IMR-90 (cell line): ENCODE measurements around the gene MPG. TPM values are rescaled to one million over a fixed set of nuclear protein-coding genes. Genes with fewer than 3 reads are reported as not detected.

Experiments used
- ATAC-seq: fragments of 200-7000 bp; cut with Tn5 transposase; 2 replicates; pipeline ENCODE4 v1.9.1; 2020; ENCODE audit warnings: low read depth, mild to moderate bottlenecking, moderate library complexity
- BruUV-seq: library from RNA; stranded (reverse); fragments of 400-500 nt; replicated peaks from 2 replicates; lab custom pipeline; 2021; lab: Mats Ljungman, UMichigan
- CTCF ChIA-PET: fragments of 300-600 bp; formaldehyde crosslinking; extraction: SDS; loops from one replicate; lab custom pipeline; 2021; ENCODE audit warnings: antibody characterized with exemption; lab: Yijun Ruan, JAX
- POLR2A ChIA-PET: fragments of 300-600 bp; sonication (Branson Sonifier 250); formaldehyde crosslinking; loops from one replicate; lab custom pipeline; 2022; ENCODE audit warnings: antibody characterized with exemption; ENCODE audit not compliant: unreplicated experiment; lab: Charles Lee
- DNase-seq: peaks from one replicate; pipeline ENCODE4 v3.0.0; 2013
- H2AFZ ChIP-seq: replicated peaks from 2 replicates; pipeline ENCODE3; 2013; ENCODE audit warnings: low read length, mild to moderate bottlenecking; ENCODE audit not compliant: poor library complexity
- H2AK5ac ChIP-seq: 2 replicates; pipeline ENCODE4 v1.6.1; 2013; ENCODE audit warnings: low read depth, low read length, inconsistent platforms
- H2AK9ac ChIP-seq: replicated peaks from 2 replicates; pipeline ENCODE3; 2013; ENCODE audit warnings: mild to moderate bottlenecking, low read depth, low read length, moderate library complexity; ENCODE audit not compliant: poor library complexity
- H2BK120ac ChIP-seq: 2 replicates; pipeline ENCODE4 v1.6.1; 2013; ENCODE audit warnings: low read depth, low read length, inconsistent platforms
- H2BK15ac ChIP-seq: 3 replicates; pipeline ENCODE4 v1.6.1; 2013; ENCODE audit warnings: low read depth, low read length, inconsistent platforms
- H2BK20ac ChIP-seq: 2 replicates; pipeline ENCODE4 v1.6.1; 2013; ENCODE audit warnings: low read depth, mild to moderate bottlenecking, inconsistent platforms, low read length, moderate library complexity
- H2BK5ac ChIP-seq: 2 replicates; pipeline ENCODE4 v1.6.1; 2013; ENCODE audit warnings: mild to moderate bottlenecking, low read depth, low read length, inconsistent platforms; ENCODE audit not compliant: poor library complexity, severe bottlenecking
- H3K14ac ChIP-seq: replicated peaks from 2 replicates; pipeline ENCODE4 v1.6.1; 2013; ENCODE audit warnings: low read depth, low read length, inconsistent platforms
- H3K18ac ChIP-seq: 2 replicates; pipeline ENCODE4 v1.6.1; 2013; ENCODE audit warnings: low read depth, low read length, control low read depth
- H3K23ac ChIP-seq: 2 replicates; pipeline ENCODE4 v1.6.1; 2013; ENCODE audit warnings: low read depth, low read length, inconsistent platforms
- H3K27ac ChIP-seq: 2 replicates; pipeline ENCODE4 v1.5.1; 2013; ENCODE audit warnings: mild to moderate bottlenecking, control low read depth, low read length; ENCODE audit not compliant: insufficient read depth
- H3K27me3 ChIP-seq: 2 replicates; pipeline ENCODE4 v1.6.1; 2013; ENCODE audit warnings: low read length; ENCODE audit not compliant: control insufficient read depth, insufficient read depth
- H3K36me3 ChIP-seq: 2 replicates; pipeline ENCODE4 v1.6.1; 2013; ENCODE audit warnings: low read length, mixed read lengths; ENCODE audit not compliant: control insufficient read depth, insufficient read depth
- H3K4ac ChIP-seq: 2 replicates; pipeline ENCODE4 v1.6.1; 2013; ENCODE audit warnings: low read depth, low read length, inconsistent platforms
- H3K4me1 ChIP-seq: 2 replicates; pipeline ENCODE4 v1.6.1; 2013; ENCODE audit warnings: low read length, mixed read lengths; ENCODE audit not compliant: control insufficient read depth, insufficient read depth
- H3K4me2 ChIP-seq: 2 replicates; pipeline ENCODE4 v1.6.1; 2013; ENCODE audit warnings: low read depth, mild to moderate bottlenecking, control low read depth, low read length, moderate library complexity
- H3K4me3 ChIP-seq: 2 replicates; pipeline ENCODE4 v1.5.1; 2013; ENCODE audit warnings: low read depth, mild to moderate bottlenecking, control low read depth, low read length, moderate library complexity; ENCODE audit not compliant: insufficient read depth
- H3K56ac ChIP-seq: 2 replicates; pipeline ENCODE4 v1.6.1; 2013; ENCODE audit warnings: low read length, inconsistent platforms; ENCODE audit not compliant: insufficient read depth; ENCODE audit errors: extremely low read depth
- H3K79me1 ChIP-seq, 2 experiments: 2 replicates each; pipeline ENCODE4 v1.6.1; 2013; ENCODE audit warnings: low read length in 2 of 2, inconsistent platforms in 1 of 2, low read depth in 1 of 2
- H3K9ac ChIP-seq: 2 replicates; pipeline ENCODE4 v1.6.1; 2013; ENCODE audit warnings: low read depth, low read length, control low read depth
- H3K9me1 ChIP-seq: 2 replicates; pipeline ENCODE4 v1.6.1; 2013; ENCODE audit warnings: low read length, inconsistent platforms; ENCODE audit not compliant: insufficient read depth
- H3K9me3 ChIP-seq: 2 replicates; pipeline ENCODE4 v1.6.1; 2013; ENCODE audit warnings: low read length; ENCODE audit not compliant: control insufficient read depth, insufficient read depth
- H4K20me1 ChIP-seq: 2 replicates; pipeline ENCODE4 v1.6.1; 2013; ENCODE audit warnings: low read length, inconsistent platforms; ENCODE audit not compliant: insufficient read depth
- H4K5ac ChIP-seq: 2 replicates; pipeline ENCODE4 v1.6.1; 2013; ENCODE audit warnings: mild to moderate bottlenecking, low read depth, low read length, control low read depth
- H4K8ac ChIP-seq, 2 experiments: 2 replicates each; pipeline ENCODE4 v1.6.1; 2013; ENCODE audit warnings: low read depth in 2 of 2, low read length in 2 of 2, control low read depth in 1 of 2, inconsistent platforms in 1 of 2
- H4K91ac ChIP-seq: 2 replicates; pipeline ENCODE4 v1.6.1; 2013; ENCODE audit warnings: low read depth, low read length, inconsistent platforms; ENCODE audit not compliant: insufficient read depth
- BHLHE40 ChIP-seq: fragments of 150-350 bp; IDR thresholded peaks from 2 replicates; pipeline ENCODE4 v1.6.1; 2016; ENCODE audit warnings: mild to moderate bottlenecking, low read depth, low read length
- CEBPB ChIP-seq: IDR thresholded peaks from 2 replicates; pipeline ENCODE4 v1.6.1; 2012; ENCODE audit warnings: low read depth, low read length, improper control_type of control experiment
- CHD1 ChIP-seq: IDR thresholded peaks from 2 replicates; pipeline ENCODE4 v1.6.1; 2012; ENCODE audit warnings: low read depth, low read length, improper control_type of control experiment
- ELK1 ChIP-seq: fragments of 150-350 bp; IDR thresholded peaks from 2 replicates; pipeline ENCODE4 v1.6.1; 2016; ENCODE audit warnings: low read depth, mild to moderate bottlenecking, low read length, moderate library complexity, borderline replicate concordance
- FOS ChIP-seq: fragments of 150-350 bp; IDR thresholded peaks from 2 replicates; pipeline ENCODE4 v1.6.1; 2016; ENCODE audit warnings: low read depth, low read length
- MAFK ChIP-seq: IDR thresholded peaks from 2 replicates; pipeline ENCODE4 v1.6.1; 2012; ENCODE audit warnings: low read depth, low read length, improper control_type of control experiment
- MAZ ChIP-seq: IDR thresholded peaks from 2 replicates; pipeline ENCODE4 v1.6.1; 2012; ENCODE audit warnings: low read depth, mild to moderate bottlenecking, low read length, improper control_type of control experiment, moderate library complexity, borderline replicate concordance
- NFE2L2 ChIP-seq: fragments of 150-350 bp; IDR thresholded peaks from 2 replicates; pipeline ENCODE4 v1.6.1; 2016; ENCODE audit warnings: low read depth, mild to moderate bottlenecking, low read length
- POLR2A ChIP-seq: IDR thresholded peaks from 2 replicates; pipeline ENCODE4 v1.6.1; 2012; ENCODE audit warnings: mild to moderate bottlenecking, low read depth, low read length
- RAD21 ChIP-seq: IDR thresholded peaks from 2 replicates; pipeline ENCODE4 v1.6.1; 2012; ENCODE audit warnings: low read length, improper control_type of control experiment
- RCOR1 ChIP-seq: IDR thresholded peaks from 2 replicates; pipeline ENCODE4 v1.6.1; 2012; ENCODE audit warnings: mild to moderate bottlenecking, low read length, improper control_type of control experiment; ENCODE audit not compliant: insufficient replicate concordance
- RFX5 ChIP-seq: IDR thresholded peaks from 2 replicates; pipeline ENCODE4 v1.8.0; 2012; ENCODE audit warnings: low read depth, mild to moderate bottlenecking, low read length, moderate library complexity
- SMC3 ChIP-seq: fragments of 150-350 bp; IDR thresholded peaks from 2 replicates; pipeline ENCODE4 v1.6.1; 2016; ENCODE audit warnings: low read depth, mild to moderate bottlenecking, antibody characterized with exemption, low read length, moderate library complexity
- WGBS, 2 experiments: methylation state at CpG; one replicate each; pipeline versions ENCODE4 v1.1.5 to v1.1.7; 2013; ENCODE audit warnings: missing lambda C conversion rate in 2 of 2; ENCODE audit not compliant: insufficient read length in 1 of 2; ENCODE audit errors: extremely low coverage in 2 of 2; 5-methylcytosine and 5-hydroxymethylcytosine counted together
- dilution Hi-C: fragments of 300-500 bp; cut with HindIII; formaldehyde crosslinking; loops from one replicate; pipeline ENCODE4 v1.14.3; 2018; ENCODE audit warnings: low sequenced_read_pairs; ENCODE audit not compliant: unreplicated experiment
- in situ Hi-C: fragments of 300-500 bp; cut with MboI; formaldehyde crosslinking; loops from 3 replicates; pipeline ENCODE4 v1.14.3; 2019; ENCODE audit warnings: low sequenced_read_pairs, inconsistent platforms, mixed read lengths
- intact Hi-C: fragments of 100-400 bp; cut with micrococcal nuclease; formaldehyde crosslinking; loops from 2 replicates; pipeline ENCODE4 v1.10.0; 2022
- polyA plus RNA-seq, 3 experiments: library from polyadenylated mRNA; depleted of rRNA; stranded (reverse); fragments of >200 nt; gene quantifications; 2 replicates each; pipeline ENCODE4 v1.2.3, GENCODE V29; 2012; ENCODE audit warnings: low replicate concordance in 1 of 3
- total RNA-seq: library from RNA; depleted of rRNA; stranded (reverse); fragments of >200 nt; gene quantifications from 2 replicates; pipeline ENCODE4 v1.2.3, GENCODE V29; 2012

MPG gene
- total and polyA plus RNA-seq, 2 of the 4 experiments (the other 2 are of a cell fraction), result 66.7 to 135 TPM

DNA sequence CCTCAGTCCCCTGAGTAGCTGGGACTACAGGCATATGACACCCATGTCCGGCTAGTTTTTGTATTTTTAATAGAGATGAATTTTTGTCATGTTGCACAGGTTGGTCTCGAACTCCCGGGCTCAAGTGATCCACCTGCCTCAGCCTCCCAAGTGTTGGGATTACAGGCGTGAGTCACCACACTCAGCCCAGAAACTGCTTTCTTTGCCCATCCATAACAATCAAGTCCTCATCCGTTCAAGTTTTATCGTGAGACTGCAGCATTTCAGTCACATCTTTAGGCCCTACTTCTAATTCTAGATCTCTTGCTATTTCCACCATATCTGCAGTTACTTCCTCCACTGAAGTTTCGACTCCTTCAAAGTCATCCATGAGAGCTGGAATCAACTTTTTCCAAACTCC is 54.1 kb downstream of the MPG start:
- no peak overlapping the region for H2AFZ ChIP-seq
- WGBS, 2 experiments, result 88% methylated on average over 3 of the region's 7 CpGs; no CpG with 5 or more reads in 1 of the 2 experiments
- no peak overlapping the region for H4K91ac ChIP-seq
- H3K4me2 ChIP-seq, result no peak overlapping the region
- no peak overlapping the region for H2BK120ac ChIP-seq
- no peak overlapping the region for H3K4me3 ChIP-seq
- no peak overlapping the region for H3K27ac ChIP-seq
- no peak overlapping the region for H2BK5ac ChIP-seq
- no peak for DNase-seq
- BruUV-seq, result no TSS peak
- in situ Hi-C loops, result no loop called here
- H3K36me3 ChIP-seq, result no peaks in the 10 kb centered on the region
- dilution Hi-C loops, result no loop called here
- H3K4me1 ChIP-seq, result peaks cover under 1% of the 10 kb centered on the region; the same call in 1 of the 2 replicates
- CTCF ChIA-PET, result interaction anchor here (0.6 kb wide), 1 partner anchor 18 kb away, joined by 3 read pairs; no protein-coding TSS in a partner anchor
- POLR2A ChIA-PET, result no interaction called here
- peaks cover under 1% of the 10 kb centered on the region; the same call in 1 of the 2 replicates for H3K9me1 ChIP-seq
- H4K20me1 ChIP-seq, result peaks cover 23% of the 10 kb centered on the region
- H3K79me1 ChIP-seq, result peaks cover 36 to 70% of the 10 kb centered on the region in 2 experiments
- intact Hi-C loops, result no loop called here
- H4K5ac ChIP-seq, result no peak overlapping the region
- H4K8ac ChIP-seq, result no peak overlapping the region
- H3K56ac ChIP-seq, result no peak overlapping the region
- H3K27me3 ChIP-seq, result no peaks in the 10 kb centered on the region
- H2BK15ac ChIP-seq, result no peak overlapping the region
- no peak overlapping the region for H3K4ac ChIP-seq
- H3K23ac ChIP-seq, result no peak overlapping the region
- H3K18ac ChIP-seq, result no peak overlapping the region
- no peak overlapping the region for H2BK20ac ChIP-seq
- H3K9me3 ChIP-seq, result no peaks in the 10 kb centered on the region
- no peak for ATAC-seq
- H2AK9ac ChIP-seq, result no peak overlapping the region
- no peak overlapping the region for H2AK5ac ChIP-seq
- TF ChIP-seq MAFK (no peak), SMC3 (no peak), CHD1 (no peak), FOS (no peak), ELK1 (no peak), MAZ (no peak), RAD21 (no peak), POLR2A (no peak), RFX5 (no peak), BHLHE40 (no peak), CEBPB (no peak), NFE2L2 (no peak), RCOR1 (no peak)
- H3K9ac ChIP-seq, result no peak overlapping the region
- no peak overlapping the region for H3K14ac ChIP-seq
